Measurements from ENCODE around the gene CFDP1.

- TF ChIP-seq CTCF (IDR thresholded peaks at IDR 0.05; ENCODE audit: low read depth, low read length) (no peak), POLR2A (IDR thresholded peaks at IDR 0.05; ENCODE audit: extremely low read depth, insufficient read length) (no peak)
- TF ChIP-seq, protein P1, sequence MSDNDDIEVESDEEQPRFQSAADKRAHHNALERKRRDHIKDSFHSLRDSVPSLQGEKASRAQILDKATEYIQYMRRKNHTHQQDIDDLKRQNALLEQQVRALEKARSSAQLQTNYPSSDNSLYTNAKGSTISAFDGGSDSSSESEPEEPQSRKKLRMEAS (IDR thresholded peaks at IDR 0.05; ENCODE audit: low read depth, low read length) = no peak
Measured at GRCh38 chr16:75307506-75307905, 125.8 kb downstream of the CFDP1 start.
